Breast epithelium (tissue), 4 donors: Measurements from ENCODE around the gene ZNF662. TPM values are rescaled to one million over a fixed set of nuclear protein-coding genes. Genes with fewer than 3 reads are reported as not detected.

ENCODE experiments used
- DNase-seq, 2 donors: peaks; one replicate each; pipeline ENCODE4 v3.0.0-alpha.2; 2019; ENCODE audit warnings: low spot score in 2 of 2
- H3K27ac ChIP-seq, 2 donors: fragments of 200-600 bp; sonication (generic) in 1 of 2; one replicate each; pipeline ENCODE4 v1.5.1; 2016 to 2019; ENCODE audit warnings: mild to moderate bottlenecking in 1 of 2
- H3K27me3 ChIP-seq, 2 donors: fragments of 200-600 bp; sonication (generic) in 1 of 2; one replicate each; pipeline versions ENCODE4 v1.5.1 to v1.6.0; 2017 to 2019; ENCODE audit warnings: control low read depth in 1 of 2, mild to moderate bottlenecking in 1 of 2
- H3K36me3 ChIP-seq: fragments of 200-600 bp; one replicate; pipeline ENCODE4 v1.5.1; 2019
- H3K4me1 ChIP-seq, 2 donors: fragments of 200-600 bp; sonication (generic); one replicate each; pipeline ENCODE4 v1.5.1; 2016 to 2019; ENCODE audit warnings: control low read depth in 1 of 2
- H3K4me3 ChIP-seq, 3 donors: fragments of 200-600 bp; sonication (generic); 1 replicate in 2 of 3; 2 replicates in 1 of 3; pipeline ENCODE4 v1.5.1; 2016 to 2019; ENCODE audit warnings: mild to moderate bottlenecking in 3 of 3, moderate library complexity in 2 of 3
- H3K9me3 ChIP-seq, 2 donors: fragments of 200-600 bp; sonication (generic) in 1 of 2; one replicate each; pipeline ENCODE4 v1.5.1; 2016 to 2019; ENCODE audit warnings: control low read depth in 1 of 2
- CTCF ChIP-seq, 3 donors: fragments of 450-650 bp; IDR thresholded peaks; one replicate each; pipeline ENCODE4 v1.5.1; 2016 to 2017; ENCODE audit warnings: antibody characterized with exemption in 3 of 3, mild to moderate bottlenecking in 3 of 3, moderate library complexity in 3 of 3
- POLR2A ChIP-seq: fragments of 450-650 bp; IDR thresholded peaks from one replicate; pipeline ENCODE4 v1.6.1; 2016; ENCODE audit warnings: antibody characterized with exemption, mild to moderate bottlenecking, moderate library complexity
- POLR2AphosphoS5 ChIP-seq, 3 donors: sonication (generic); formaldehyde crosslinking; IDR thresholded peaks; one replicate each; pipeline ENCODE4 v1.6.1; 2017; ENCODE audit warnings: antibody characterized with exemption in 3 of 3
- intact Hi-C: fragments of 100-400 bp; cut with DNase I; formaldehyde crosslinking; loops from one replicate; pipeline ENCODE4 v1.15.1; 2023; ENCODE audit warnings: low total_unique reads
- total RNA-seq, 3 donors: library from RNA; depleted of rRNA; stranded (reverse); fragments of >200 nt; gene quantifications; one replicate each; pipeline ENCODE4 v1.1.0, GENCODE V29; 2016

Gene ZNF662
- total RNA-seq, 3 donors from 2014 or later, result 8.2 to 17.4 (median 13.8) TPM

GRCh38 chr3:42914771-42915515 is 9.0 kb downstream of the ZNF662 start:
- no peak overlapping the region for H3K27ac ChIP-seq
- H3K4me3 ChIP-seq, result no peak overlapping the region
- H3K4me1 ChIP-seq, result no peaks in the 10 kb centered on the region
- intact Hi-C loops, result no loop called here
- H3K9me3 ChIP-seq, result peaks cover 73 to 83% of the 10 kb centered on the region in 2 donors
- TF ChIP-seq POLR2A (no peak), CTCF (IDR thresholded peaks at IDR 0.05) (no peak), POLR2AphosphoS5 (IDR thresholded peaks at IDR 0.05) (no peak)
- DNase-seq, result no peak
- peaks cover 34% of the 10 kb centered on the region for H3K36me3 ChIP-seq
- no peaks in the 10 kb centered on the region for H3K27me3 ChIP-seq

GRCh38 chr3:42923606-42924005 is 17.7 kb downstream of the ZNF662 start:
- TF ChIP-seq POLR2A, result no peak
- peaks cover 8 to 33% of the 10 kb centered on the region in 2 donors for H3K9me3 ChIP-seq
- no peak overlapping the region for H3K4me3 ChIP-seq
- H3K27me3 ChIP-seq, result no peaks in the 10 kb centered on the region
- no peaks in the 10 kb centered on the region for H3K4me1 ChIP-seq
- H3K36me3 ChIP-seq, result no peaks in the 10 kb centered on the region
- no peak overlapping the region for H3K27ac ChIP-seq
- DNase-seq, result no peak
- intact Hi-C loops, result no loop called here

GRCh38 chr3:42926310-42926709 is 20.4 kb downstream of the ZNF662 start:
- Histone ChIP-seq H3K27me3 (no peaks in the 10 kb centered on the region), H3K4me3 (no peak overlapping the region), H3K9me3 (peaks cover 0 to 17% of the 10 kb centered on the region in 2 donors), H3K36me3 (no peaks in the 10 kb centered on the region), H3K27ac (no peak overlapping the region), H3K4me1 (no peaks in the 10 kb centered on the region)
- TF ChIP-seq POLR2AphosphoS5 (IDR thresholded peaks at IDR 0.05) (no peak), POLR2A (no peak), CTCF (IDR thresholded peaks at IDR 0.05) (no peak)
- DNase-seq, result no peak
- intact Hi-C loops, result no loop called here

- Histone ChIP-seq H3K27ac (no peak overlapping the region), H3K4me3 (no peak overlapping the region), H3K27me3 (no peaks in the 10 kb centered on the region), H3K36me3 (no peaks in the 10 kb centered on the region), H3K9me3 (peaks cover 0 to 4% of the 10 kb centered on the region in 2 donors), H3K4me1 (no peaks in the 10 kb centered on the region)
- no peak for TF ChIP-seq POLR2AphosphoS5 (IDR thresholded peaks at IDR 0.05)
- TF ChIP-seq CTCF (IDR thresholded peaks at IDR 0.05), result no peak
- no peak for TF ChIP-seq POLR2A
- DNase-seq, result no peak
- intact Hi-C loops, result no loop called here
Measured at GRCh38 chr3:42934111-42934510, 28.2 kb downstream of the ZNF662 start.

GRCh38 chr3:42934910-42935309 is 29.0 kb downstream of the ZNF662 start:
- intact Hi-C loops, result no loop called here
- Histone ChIP-seq H3K36me3 (no peaks in the 10 kb centered on the region), H3K4me1 (no peaks in the 10 kb centered on the region), H3K27ac (no peak overlapping the region), H3K27me3 (no peaks in the 10 kb centered on the region), H3K4me3 (no peak overlapping the region), H3K9me3 (peaks cover 0 to 4% of the 10 kb centered on the region in 2 donors)
- no peak for DNase-seq
- no peak for TF ChIP-seq POLR2A
- TF ChIP-seq POLR2AphosphoS5 (IDR thresholded peaks at IDR 0.05), result no peak
- no peak for TF ChIP-seq CTCF (IDR thresholded peaks at IDR 0.05)
